ENCODE results near the gene CFAP65. TPM values are rescaled to one million over a fixed set of nuclear protein-coding genes. Genes with fewer than 3 reads are reported as not detected.

Gene CFAP65
- total and polyA plus RNA-seq, 9 of the 15 experiments (the other 6 are each of a cell fraction or from before 2014, with no cell fraction given) = not detected

DNA sequence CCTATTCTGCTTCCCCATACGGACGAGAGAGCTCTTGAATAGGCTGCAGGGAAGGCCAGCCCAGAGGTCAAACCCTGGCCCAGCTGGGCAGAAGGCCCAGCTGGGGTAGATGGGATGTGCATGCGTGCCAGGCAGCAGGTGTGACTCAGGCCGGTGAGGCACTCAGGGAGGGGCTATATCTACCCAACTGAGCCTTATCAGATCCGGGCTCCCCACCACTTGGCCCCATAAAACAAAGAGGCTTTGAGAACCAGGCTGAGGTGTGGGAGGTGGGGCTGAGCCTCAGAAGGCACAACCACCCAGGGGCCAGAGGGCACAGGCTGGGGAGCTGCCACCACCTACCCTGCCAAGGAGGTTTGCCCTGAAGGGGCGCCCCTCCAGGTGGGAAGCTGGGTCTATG, 8.0 kb upstream of the CFAP65 start:
- H3K4me3 ChIP-seq = no peak overlapping the region
- CTCF ChIA-PET (ENCODE audit: low intra/inter-chr PET ratio) = no interaction called here
- intact Hi-C loops (cut with micrococcal nuclease) = no loop called here
- TF ChIP-seq SNIP1 (IDR thresholded peaks at IDR 0.05; ENCODE audit: low read depth) (no peak), ZNF699 (CRISPR knock-in tag; IDR thresholded peaks at IDR 0.05; ENCODE audit: insufficient replicate concordance) (no peak), CEBPZ (IDR thresholded peaks at IDR 0.05; ENCODE audit: borderline replicate concordance, low read depth, low read length) (no peak), HOXB6 (CRISPR knock-in tag; IDR thresholded peaks at IDR 0.05; ENCODE audit: borderline replicate concordance) (no peak), ZNF77 (CRISPR knock-in tag; IDR thresholded peaks at IDR 0.05) (no peak), CTBP1 (IDR thresholded peaks at IDR 0.05; ENCODE audit: borderline replicate concordance) (no peak), KLF10 (CRISPR knock-in tag; IDR thresholded peaks at IDR 0.05) (no peak), CBX2 (IDR thresholded peaks at IDR 0.05; ENCODE audit: insufficient read depth, low read length, poor library complexity, severe bottlenecking) (no peak), HSF4 (CRISPR knock-in tag; IDR thresholded peaks at IDR 0.05; ENCODE audit: borderline replicate concordance) (no peak), NFE2L1 (tag; IDR thresholded peaks at IDR 0.05; ENCODE audit: borderline replicate concordance, low read depth) (no peak), MXI1 (IDR thresholded peaks at IDR 0.05; ENCODE audit: low read depth, low read length) (no peak), ZNF253 (CRISPR knock-in tag; conservative IDR thresholded peaks at IDR 0.05) (no peak), CHCHD3 (CRISPR knock-in tag; IDR thresholded peaks at IDR 0.05) (no peak), ZBTB12 (CRISPR knock-in tag; IDR thresholded peaks at IDR 0.05) (no peak), ZNF436 (CRISPR knock-in tag; IDR thresholded peaks at IDR 0.05) (no peak), AFF4 (CRISPR knock-in tag; IDR thresholded peaks at IDR 0.05) (no peak), ZNF717 (CRISPR knock-in tag; IDR thresholded peaks at IDR 0.05) (no peak)

More for the DNA sequence above, 8.0 kb upstream of the CFAP65 start:
- ATAC-seq = no peak
- no peaks in the 10 kb centered on the region for H3K79me2 ChIP-seq (ENCODE audit: control insufficient read depth, insufficient read depth, low read length)
- H3K9ac ChIP-seq (ENCODE audit: insufficient read depth in 1 of 2, low read depth in 2 of 2, low read length in 2 of 2) = no peak overlapping the region
- no peaks in the 10 kb centered on the region for H3K4me1 ChIP-seq (replicated peaks in 1 of 2; ENCODE audit: control insufficient read depth in 2 of 2, insufficient read depth in 2 of 2, low read length in 2 of 2)
- WGBS (ENCODE audit: insufficient coverage, low coverage, missing lambda C conversion rate) = 0% methylated on average over 5 of the region's 6 CpGs
- H2AFZ ChIP-seq (ENCODE audit: low read depth, low read length) = no peak overlapping the region
- no peak for DNase-seq (ENCODE audit: extremely low read depth in 1 of 4, low spot score in 3 of 4)
- no peaks in the 10 kb centered on the region for H3K9me3 ChIP-seq (replicated peaks; ENCODE audit: control insufficient read depth, insufficient read depth, low read depth, low read length)
- POLR2A ChIA-PET = no interaction called here
- no peak overlapping the region for H3K27ac ChIP-seq (ENCODE audit: extremely low read depth, low read depth, low read length)
- no TSS peak for BruUV-seq (replicated peaks)
- no peaks in the 10 kb centered on the region for H4K20me1 ChIP-seq (replicated peaks; ENCODE audit: control insufficient read depth, insufficient read depth, low read length)
- no peak for FAIRE-seq
- no peak overlapping the region for H3K4me2 ChIP-seq (ENCODE audit: insufficient read depth, low read length)
- no peaks in the 10 kb centered on the region for H3K36me3 ChIP-seq (ENCODE audit: control insufficient read depth, insufficient read depth, low read length)
- in situ Hi-C loops (cut with MboI) = no loop called here
- H3K9me1 ChIP-seq (ENCODE audit: control insufficient read depth, insufficient read depth, low read length) = peaks cover 3% of the 10 kb centered on the region
- no peaks in the 10 kb centered on the region; a peak in 1 of 5 replicates for H3K27me3 ChIP-seq (ENCODE audit: control insufficient read depth in 2 of 2, insufficient read depth in 2 of 2, low read length in 2 of 2)

All from K562 (cell line).